ENCODE measurements around the gene FOSL1. TPM values are rescaled to one million over a fixed set of nuclear protein-coding genes. Genes with fewer than 3 reads are reported as not detected.

The FOSL1 gene
- total RNA-seq, 4 donors from 2014 or later = 3.2 to 47.2 (median 8.7) TPM; not detected in 1

GRCh38 chr11:65922565-65922964 is 22.4 kb upstream of the FOSL1 start:
- no peak for DNase-seq (ENCODE audit: extremely low spot score)

GRCh38 chr11:65921876-65922275 is 21.7 kb upstream of the FOSL1 start:
- H3K4me3 ChIP-seq = no peak overlapping the region
- no peak for DNase-seq (ENCODE audit: extremely low spot score)
- no peak overlapping the region for H3K27ac ChIP-seq (replicated peaks in 1 of 4)
- H3K27me3 ChIP-seq = no peaks in the 10 kb centered on the region
- TF ChIP-seq POLR2A (IDR thresholded peaks at IDR 0.05; ENCODE audit: low read depth) (no peak), CTCF (IDR thresholded peaks at IDR 0.05) (no peak), EP300 (IDR thresholded peaks at IDR 0.05) (no peak), POLR2AphosphoS5 (IDR thresholded peaks at IDR 0.05) (no peak)
- intact Hi-C loops (cut with DNase I) = loop anchor here (5.0 to 10.0 kb wide), 2 partner anchors 35 to 63 kb away; no protein-coding TSS in a partner anchor
- 94% methylated on average over 10 of the region's 10 CpGs for WGBS
- no peaks in the 10 kb centered on the region for H3K9me3 ChIP-seq
- peaks cover 25 to 36% (median 33%) of the 10 kb centered on the region in 4 donors for H3K4me1 ChIP-seq
- peaks cover 7 to 37% (median 28%) of the 10 kb centered on the region in 4 donors for H3K36me3 ChIP-seq

More at GRCh38 chr11:65922565-65922964, 22.4 kb upstream of the FOSL1 start:
- WGBS = 73% methylated on average over 3 of the region's 3 CpGs
- Histone ChIP-seq H3K4me3 (no peak overlapping the region), H3K27ac (replicated peaks in 1 of 4) (no peak overlapping the region), H3K4me1 (peaks cover 18 to 29% (median 26%) of the 10 kb centered on the region in 4 donors), H3K27me3 (no peaks in the 10 kb centered on the region), H3K9me3 (no peaks in the 10 kb centered on the region), H3K36me3 (peaks cover 7 to 30% (median 28%) of the 10 kb centered on the region in 4 donors)
- intact Hi-C loops (cut with DNase I) = loop anchor here (5.0 to 10.0 kb wide), 2 partner anchors 35 to 62 kb away; no protein-coding TSS in a partner anchor
- no peak for TF ChIP-seq EP300 (IDR thresholded peaks at IDR 0.05)
- TF ChIP-seq POLR2A (IDR thresholded peaks at IDR 0.05; ENCODE audit: low read depth) = no peak
- no peak for TF ChIP-seq POLR2AphosphoS5 (IDR thresholded peaks at IDR 0.05)
- no peak for TF ChIP-seq CTCF (IDR thresholded peaks at IDR 0.05)

- TF ChIP-seq CTCF (IDR thresholded peaks at IDR 0.05) = no peak
- TF ChIP-seq POLR2AphosphoS5 (IDR thresholded peaks at IDR 0.05) = no peak
- no peak for TF ChIP-seq POLR2A (IDR thresholded peaks at IDR 0.05; ENCODE audit: low read depth)
- no peak for TF ChIP-seq EP300 (IDR thresholded peaks at IDR 0.05)
- Histone ChIP-seq H3K36me3 (peaks cover 7 to 39% (median 28%) of the 10 kb centered on the region in 4 donors), H3K9me3 (no peaks in the 10 kb centered on the region), H3K27ac (replicated peaks in 1 of 4) (peak overlapping the region in 1 of 4 donors; percentile 97), H3K27me3 (no peaks in the 10 kb centered on the region), H3K4me1 (peaks cover 33 to 44% (median 41%) of the 10 kb centered on the region in 4 donors), H3K4me3 (peak overlapping the region in 3 of 4 donors; percentile 68 to 93 (median 82))
- 98% methylated on average over 5 of the region's 12 CpGs for WGBS
- intact Hi-C loops (cut with DNase I) = loop anchor here (5.0 to 10.0 kb wide), 2 partner anchors 36 to 64 kb away; no protein-coding TSS in a partner anchor
- no peak for DNase-seq (ENCODE audit: extremely low spot score)
Measured at GRCh38 chr11:65921033-65921555, 20.9 kb upstream of the FOSL1 start.

- no peaks in the 10 kb centered on the region for H3K9me3 ChIP-seq
- intact Hi-C loops (cut with DNase I) = loop anchor here (5.0 to 10.0 kb wide), 2 partner anchors 37 to 64 kb away; no protein-coding TSS in a partner anchor
- H3K36me3 ChIP-seq = peaks cover 7 to 39% (median 28%) of the 10 kb centered on the region in 4 donors
- 63% methylated on average over 14 of the region's 15 CpGs for WGBS
- no peaks in the 10 kb centered on the region for H3K27me3 ChIP-seq
- peaks cover 40 to 51% (median 48%) of the 10 kb centered on the region in 4 donors for H3K4me1 ChIP-seq
- TF ChIP-seq POLR2AphosphoS5 (IDR thresholded peaks at IDR 0.05) (no peak), POLR2A (IDR thresholded peaks at IDR 0.05; ENCODE audit: low read depth) (no peak), EP300 (IDR thresholded peaks at IDR 0.05) (no peak)
- H3K4me3 ChIP-seq = peak overlapping the region; percentile 68 to 99 (median 88)
- peak overlapping the region; percentile 91 to 99 (median 96) for H3K27ac ChIP-seq (replicated peaks in 1 of 4)
- no peak for DNase-seq (ENCODE audit: extremely low spot score)
Measured at GRCh38 chr11:65920372-65920802, 20.2 kb upstream of the FOSL1 start.
